HG02571 (cell line): Measurements from ENCODE around the gene POLD1.
A peak's percentile ranks its signal among the peaks of the same experiment; 100 is the strongest.
"Not testable (repeated sequence)": the region's sequence is repeated elsewhere in the genome, so short reads cannot be mapped to it uniquely, and the experiment has no call there.

Source experiments
- ATAC-seq: cut with Tn5 transposase; IDR thresholded peaks from one replicate; pipeline ENCODE4 v1.9.1; 2021; ENCODE audit warnings: mild to moderate bottlenecking, moderate library complexity; ENCODE audit not compliant: unreplicated experiment

POLD1 gene

GRCh38 chr19:50433201-50434180, 49.3 kb downstream of the POLD1 start:
- ATAC-seq, result no peak

- no peak for ATAC-seq
Observed at GRCh38 chr19:50434525-50434924, 50.4 kb downstream of the POLD1 start.

GRCh38 chr19:50435221-50435620, 51.1 kb downstream of the POLD1 start:
- no peak for ATAC-seq

- no peak for ATAC-seq
Observed at GRCh38 chr19:50435627-50436026, 51.5 kb downstream of the POLD1 start.

- ATAC-seq, result no peak
Observed at GRCh38 chr19:50437862-50438449, 53.8 kb downstream of the POLD1 start.

- ATAC-seq, result not testable (repeated sequence)
Observed at GRCh38 chr19:50439130-50439529, 55.0 kb downstream of the POLD1 start.

GRCh38 chr19:50444059-50444458, 59.9 kb downstream of the POLD1 start:
- ATAC-seq, result no peak

GRCh38 chr19:50447053-50447452, 62.9 kb downstream of the POLD1 start:
- ATAC-seq, result no peak

- no peak for ATAC-seq
Observed at GRCh38 chr19:50447750-50448149, 63.6 kb downstream of the POLD1 start.

GRCh38 chr19:50449236-50449899, 65.2 kb downstream of the POLD1 start:
- ATAC-seq, result no peak

GRCh38 chr19:50450369-50451222, 66.4 kb downstream of the POLD1 start:
- no peak for ATAC-seq

GRCh38 chr19:50451223-50451534, 67.0 kb downstream of the POLD1 start:
- no peak for ATAC-seq

- no peak for ATAC-seq
Observed at GRCh38 chr19:50453243-50453642, 69.1 kb downstream of the POLD1 start.

GRCh38 chr19:50455992-50456391, 71.8 kb downstream of the POLD1 start:
- no peak for ATAC-seq

- ATAC-seq, result no peak
Observed at GRCh38 chr19:50457300-50457699, 73.2 kb downstream of the POLD1 start.

- no peak for ATAC-seq
Observed at GRCh38 chr19:50458396-50459066, 74.4 kb downstream of the POLD1 start.

- ATAC-seq, result no peak
Observed at GRCh38 chr19:50459067-50459456, 74.9 kb downstream of the POLD1 start.

GRCh38 chr19:50459638-50460037, 75.5 kb downstream of the POLD1 start:
- no peak for ATAC-seq

- ATAC-seq, result peak; percentile 45
Observed at GRCh38 chr19:50460161-50460765, 76.1 kb downstream of the POLD1 start.
